ENCODE data around the gene ZNF222.

DNA sequence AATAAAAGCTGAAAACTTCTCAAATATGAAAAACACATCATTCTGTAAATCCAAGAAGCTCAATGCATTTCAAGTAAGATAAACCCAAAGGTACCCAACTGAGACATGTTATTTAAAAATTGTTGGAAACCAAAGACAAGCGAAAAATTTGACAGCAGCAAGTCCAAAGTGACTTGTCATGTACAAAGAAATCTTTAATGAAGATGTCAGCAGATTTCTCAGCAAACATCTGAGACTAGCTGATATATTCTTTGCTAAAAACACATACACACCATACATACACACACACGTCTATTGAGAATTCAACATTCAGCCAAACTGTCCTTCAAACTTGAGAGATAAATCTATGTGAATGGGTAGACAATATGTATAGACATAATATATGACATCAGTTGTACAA is 5.7 kb upstream of the ZNF222 start:
- no peak for TF ChIP-seq POLR2A (IDR thresholded peaks at IDR 0.05)
- TF ChIP-seq, protein P1, sequence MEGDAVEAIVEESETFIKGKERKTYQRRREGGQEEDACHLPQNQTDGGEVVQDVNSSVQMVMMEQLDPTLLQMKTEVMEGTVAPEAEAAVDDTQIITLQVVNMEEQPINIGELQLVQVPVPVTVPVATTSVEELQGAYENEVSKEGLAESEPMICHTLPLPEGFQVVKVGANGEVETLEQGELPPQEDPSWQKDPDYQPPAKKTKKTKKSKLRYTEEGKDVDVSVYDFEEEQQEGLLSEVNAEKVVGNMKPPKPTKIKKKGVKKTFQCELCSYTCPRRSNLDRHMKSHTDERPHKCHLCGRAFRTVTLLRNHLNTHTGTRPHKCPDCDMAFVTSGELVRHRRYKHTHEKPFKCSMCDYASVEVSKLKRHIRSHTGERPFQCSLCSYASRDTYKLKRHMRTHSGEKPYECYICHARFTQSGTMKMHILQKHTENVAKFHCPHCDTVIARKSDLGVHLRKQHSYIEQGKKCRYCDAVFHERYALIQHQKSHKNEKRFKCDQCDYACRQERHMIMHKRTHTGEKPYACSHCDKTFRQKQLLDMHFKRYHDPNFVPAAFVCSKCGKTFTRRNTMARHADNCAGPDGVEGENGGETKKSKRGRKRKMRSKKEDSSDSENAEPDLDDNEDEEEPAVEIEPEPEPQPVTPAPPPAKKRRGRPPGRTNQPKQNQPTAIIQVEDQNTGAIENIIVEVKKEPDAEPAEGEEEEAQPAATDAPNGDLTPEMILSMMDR (IDR thresholded peaks at IDR 0.05): no peak
